Mucosa of stomach (tissue), 1 donor: Measurements from ENCODE around the gene APBB2.

Experiments used
- H3K27me3 ChIP-seq: one replicate; pipeline ENCODE4 v1.7.0; 2013; ENCODE audit warnings: mild to moderate bottlenecking, low read length; ENCODE audit not compliant: control insufficient read depth, insufficient read depth
- H3K36me3 ChIP-seq: one replicate; pipeline ENCODE4 v1.7.0; 2013; ENCODE audit warnings: low read length; ENCODE audit not compliant: control insufficient read depth, insufficient read depth
- H3K4me1 ChIP-seq: one replicate; pipeline ENCODE4 v1.7.0; 2013; ENCODE audit warnings: mild to moderate bottlenecking, low read length; ENCODE audit not compliant: control insufficient read depth, insufficient read depth
- H3K4me3 ChIP-seq: one replicate; pipeline ENCODE4 v1.7.0; 2013; ENCODE audit warnings: low read length
- H3K9ac ChIP-seq: one replicate; pipeline ENCODE4 v1.7.0; 2013; ENCODE audit warnings: mild to moderate bottlenecking, low read length, moderate library complexity
- H3K9me3 ChIP-seq: one replicate; pipeline ENCODE4 v1.7.0; 2013; ENCODE audit warnings: mild to moderate bottlenecking, low read length, moderate library complexity; ENCODE audit not compliant: control insufficient read depth
- donor health status: Pancreatic carcinoma.

Gene APBB2

DNA sequence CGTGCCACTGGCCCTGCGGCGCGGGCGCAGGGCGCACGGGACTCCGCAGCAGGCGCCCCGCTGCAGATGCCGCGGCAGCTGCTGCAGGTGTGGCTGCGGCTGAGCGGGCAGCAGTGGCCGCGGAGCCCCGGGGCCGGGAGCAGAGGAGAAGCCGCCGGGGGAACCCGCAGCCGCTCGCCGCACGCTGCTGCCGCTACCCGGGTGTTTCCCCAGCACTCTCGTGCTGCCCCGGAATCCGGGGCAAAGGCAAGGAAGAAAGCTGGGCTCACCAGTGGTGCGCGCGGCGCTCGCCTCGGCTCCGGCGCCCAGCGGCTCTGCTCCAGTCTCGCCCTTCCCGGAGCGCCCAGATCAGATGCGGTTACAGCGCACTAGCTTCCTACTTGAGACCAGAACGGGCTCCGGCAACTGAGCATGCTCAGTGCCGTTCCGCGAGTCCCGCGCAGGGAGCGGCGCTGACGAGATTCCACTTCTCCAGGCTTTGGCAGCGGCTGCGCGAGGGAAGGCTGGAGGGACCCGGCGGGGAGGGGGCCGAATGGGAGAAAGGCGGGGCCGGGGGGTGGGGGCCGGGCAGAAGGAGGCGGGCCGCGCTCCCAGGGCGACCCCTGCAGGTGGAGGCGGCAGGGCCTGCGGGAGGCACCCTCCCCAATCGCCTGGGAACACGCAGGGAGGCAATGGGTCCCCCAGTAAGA is at the start of gene APBB2:
APBB2 (minus strand) TSS at position 407 of the 689 bp plus-strand sequence. CDS start 181,288 bp downstream, outside the sequence.
- H3K27me3 ChIP-seq: no peaks in the 10 kb centered on the region
- H3K9me3 ChIP-seq: no peaks in the 10 kb centered on the region
- peak within 1 kb of the TSS; percentile 89 for H3K4me3 ChIP-seq
- peak within 1 kb of the TSS; percentile 64 for H3K9ac ChIP-seq
- no peaks in the 10 kb centered on the region for H3K36me3 ChIP-seq
- H3K4me1 ChIP-seq: peaks cover 22% of the 10 kb centered on the region

DNA sequence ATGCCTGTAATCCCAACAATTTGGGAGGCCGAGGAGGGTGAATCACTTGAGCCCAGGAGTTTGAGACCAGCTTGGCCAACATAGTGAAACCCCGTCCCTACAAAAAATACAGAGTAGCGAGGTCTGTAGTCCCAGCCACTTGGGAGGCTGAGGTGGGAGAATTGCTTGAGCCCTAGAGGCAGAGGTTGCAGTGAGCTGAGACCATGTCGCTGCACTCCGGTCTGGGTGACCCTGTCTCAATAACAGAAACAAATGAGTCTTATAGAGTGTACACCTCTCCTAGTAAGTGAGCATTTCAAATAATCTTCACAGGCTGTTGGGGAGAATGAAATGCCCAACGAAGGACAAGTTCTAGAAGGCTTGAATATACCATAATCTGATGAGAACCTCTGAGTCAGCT is 47.9 kb upstream of the APBB2 start:
- Histone ChIP-seq H3K36me3 (no peaks in the 10 kb centered on the region), H3K4me1 (peaks cover 5% of the 10 kb centered on the region), H3K9me3 (no peaks in the 10 kb centered on the region), H3K4me3 (no peak overlapping the region), H3K9ac (no peak overlapping the region), H3K27me3 (peaks cover 33% of the 10 kb centered on the region)

- Histone ChIP-seq H3K4me3 (no peak overlapping the region), H3K36me3 (no peaks in the 10 kb centered on the region), H3K27me3 (peaks cover 52% of the 10 kb centered on the region), H3K9me3 (no peaks in the 10 kb centered on the region), H3K4me1 (peaks cover 5% of the 10 kb centered on the region), H3K9ac (no peak overlapping the region)
Measured at GRCh38 chr4:41260116-41260733, 45.9 kb upstream of the APBB2 start.

DNA sequence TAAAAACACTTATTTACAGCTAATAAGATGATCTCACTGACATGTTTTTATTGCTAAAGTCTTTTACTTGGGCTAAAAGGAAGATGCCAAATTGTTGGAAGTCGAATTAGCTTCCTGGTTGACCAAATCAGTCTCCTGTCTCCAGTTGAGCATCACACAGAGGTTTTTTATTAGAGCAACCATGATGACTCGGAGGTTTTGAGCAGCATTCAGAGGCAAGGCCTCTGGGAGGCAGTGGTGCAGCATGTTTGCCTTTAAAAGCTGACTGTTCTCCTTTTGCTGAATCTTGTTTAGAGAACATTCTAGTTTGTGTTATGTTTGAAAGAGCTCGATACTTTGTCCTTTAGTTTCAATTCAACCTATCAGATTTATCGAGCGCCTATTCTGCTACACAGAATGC is 44.4 kb upstream of the APBB2 start:
- H3K4me3 ChIP-seq: no peak overlapping the region
- no peak overlapping the region for H3K9ac ChIP-seq
- peaks cover 5% of the 10 kb centered on the region for H3K4me1 ChIP-seq
- H3K27me3 ChIP-seq: peaks cover 54% of the 10 kb centered on the region
- no peaks in the 10 kb centered on the region for H3K36me3 ChIP-seq
- no peaks in the 10 kb centered on the region for H3K9me3 ChIP-seq

GRCh38 chr4:41257906-41258305 is 43.6 kb upstream of the APBB2 start:
- Histone ChIP-seq H3K9ac (no peak overlapping the region), H3K27me3 (peaks cover 54% of the 10 kb centered on the region), H3K4me3 (no peak overlapping the region)

DNA sequence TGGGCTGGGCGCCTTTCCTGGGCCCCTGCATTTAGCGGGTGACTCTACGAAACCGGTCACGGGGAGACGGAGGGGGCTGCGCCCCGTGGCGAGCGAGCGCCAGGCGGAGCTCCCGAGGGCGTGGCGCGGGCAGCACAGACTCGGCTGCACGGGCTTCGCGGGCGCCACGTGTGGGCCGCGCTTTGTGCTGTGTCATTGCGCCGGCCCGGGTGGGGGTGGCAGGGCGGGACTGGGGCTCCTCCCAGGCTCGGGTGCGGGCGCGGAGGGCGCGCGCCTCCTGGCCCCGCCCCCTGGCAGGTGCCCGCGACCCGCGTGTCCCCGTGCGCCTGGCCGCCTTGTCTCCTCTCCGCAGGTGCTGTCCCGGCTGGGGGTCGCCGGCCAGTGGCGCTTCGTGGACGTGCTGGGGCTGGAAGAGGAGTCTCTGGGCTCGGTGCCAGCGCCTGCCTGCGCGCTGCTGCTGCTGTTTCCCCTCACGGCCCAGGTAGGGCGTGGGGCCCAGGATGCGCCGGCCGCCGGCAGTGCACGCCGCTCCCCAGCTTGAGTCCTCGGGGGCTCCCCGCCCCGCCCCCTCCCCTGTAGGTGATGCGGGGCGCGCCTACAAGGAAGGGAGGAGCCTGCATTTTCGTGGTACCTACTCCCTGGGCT is 43.0 kb upstream of the APBB2 start:
- no peaks in the 10 kb centered on the region for H3K36me3 ChIP-seq
- no peaks in the 10 kb centered on the region for H3K9me3 ChIP-seq
- peaks cover 5% of the 10 kb centered on the region for H3K4me1 ChIP-seq
- H3K27me3 ChIP-seq: peaks cover 54% of the 10 kb centered on the region
- H3K4me3 ChIP-seq: no peak overlapping the region
- H3K9ac ChIP-seq: no peak overlapping the region

More at GRCh38 chr4:41257906-41258305, 43.6 kb upstream of the APBB2 start:
- Histone ChIP-seq H3K36me3 (no peaks in the 10 kb centered on the region), H3K9me3 (no peaks in the 10 kb centered on the region), H3K4me1 (peaks cover 5% of the 10 kb centered on the region)

DNA sequence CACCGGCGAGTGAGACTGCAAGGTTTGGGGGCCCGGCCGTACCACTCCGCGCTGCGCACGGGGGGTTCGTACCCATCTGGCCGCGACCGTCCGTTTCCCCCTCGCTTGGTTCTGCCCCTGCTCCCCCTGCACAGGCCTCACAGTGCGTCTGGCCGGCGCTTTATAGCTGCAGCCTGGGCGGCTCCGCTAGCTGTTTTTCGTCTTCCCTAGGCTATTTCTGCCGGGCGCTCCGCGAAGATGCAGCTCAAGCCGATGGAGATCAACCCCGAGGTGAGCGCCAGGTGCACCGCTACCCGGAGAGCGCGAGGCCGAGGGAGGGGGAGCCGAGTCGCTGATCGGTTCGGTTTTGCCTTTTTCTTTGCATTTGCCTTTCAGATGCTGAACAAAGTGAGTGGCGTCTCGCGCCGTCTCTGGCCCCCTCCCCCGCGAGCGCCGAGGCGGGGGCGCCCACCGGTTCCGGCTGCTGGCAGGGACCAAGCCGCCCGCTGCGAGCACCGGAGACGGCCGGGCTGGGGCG is 42.5 kb upstream of the APBB2 start, which contains the start of gene UCHL1:
UCHL1 (plus strand) TSS at position 189 of the 517 bp plus-strand sequence; CDS start at position 238, 49 bp downstream.
- Histone ChIP-seq H3K4me3 (no peak within 1 kb of the TSS), H3K36me3 (no peaks in the 10 kb centered on the region), H3K9me3 (no peaks in the 10 kb centered on the region), H3K9ac (no peak within 1 kb of the TSS), H3K4me1 (peaks cover 5% of the 10 kb centered on the region), H3K27me3 (peaks cover 54% of the 10 kb centered on the region)

- Histone ChIP-seq H3K9ac (no peak overlapping the region), H3K4me3 (no peak overlapping the region), H3K36me3 (no peaks in the 10 kb centered on the region), H3K4me1 (peaks cover 5% of the 10 kb centered on the region), H3K9me3 (no peaks in the 10 kb centered on the region), H3K27me3 (peaks cover 51% of the 10 kb centered on the region)
Measured at GRCh38 chr4:41256131-41256739, 41.9 kb upstream of the APBB2 start.

DNA sequence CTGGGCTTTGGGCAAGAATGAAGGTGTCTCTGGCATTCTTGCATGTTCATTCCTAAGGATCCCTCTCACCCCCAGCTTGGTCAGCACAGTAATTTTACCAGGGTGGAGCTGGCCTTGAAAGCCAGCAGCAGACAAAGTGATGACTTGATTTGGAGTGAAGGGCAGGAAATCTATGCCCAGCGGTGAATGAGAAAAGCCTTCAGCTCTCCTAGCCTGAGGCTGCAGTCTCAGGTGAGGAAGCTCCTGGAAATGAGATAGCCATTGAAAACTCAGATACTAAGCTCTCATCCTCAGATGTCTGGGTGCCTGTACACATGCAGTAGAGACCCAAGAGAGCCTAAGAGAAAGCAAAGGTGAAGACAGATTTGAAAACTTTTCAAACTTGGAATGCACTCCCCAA is 31.6 kb upstream of the APBB2 start:
- H3K9ac ChIP-seq: no peak overlapping the region
- no peaks in the 10 kb centered on the region for H3K36me3 ChIP-seq
- no peak overlapping the region for H3K4me3 ChIP-seq
- no peaks in the 10 kb centered on the region for H3K9me3 ChIP-seq
- H3K27me3 ChIP-seq: no peaks in the 10 kb centered on the region
- H3K4me1 ChIP-seq: no peaks in the 10 kb centered on the region

DNA sequence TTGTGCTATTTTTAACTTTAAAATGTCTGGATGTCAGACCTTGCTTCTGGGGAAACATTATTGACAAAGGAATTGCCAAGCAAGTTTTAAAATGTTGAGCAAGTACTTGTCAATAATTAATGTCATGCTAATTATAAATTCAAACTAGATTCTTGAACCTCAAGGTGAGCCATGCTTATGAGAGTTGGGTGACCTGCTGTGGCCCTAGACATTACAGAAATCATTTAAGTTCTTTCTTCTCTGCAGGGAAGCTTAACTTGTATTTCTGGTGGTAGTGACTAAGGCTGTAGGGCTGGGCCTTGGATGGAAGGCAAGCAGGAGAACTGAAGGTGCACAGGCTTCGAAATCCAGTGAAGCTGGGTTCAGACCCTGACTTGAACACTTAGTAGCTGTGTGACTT is 27.6 kb upstream of the APBB2 start:
- no peaks in the 10 kb centered on the region for H3K27me3 ChIP-seq
- H3K4me3 ChIP-seq: no peak overlapping the region
- H3K36me3 ChIP-seq: no peaks in the 10 kb centered on the region
- H3K4me1 ChIP-seq: no peaks in the 10 kb centered on the region
- H3K9ac ChIP-seq: no peak overlapping the region
- no peaks in the 10 kb centered on the region for H3K9me3 ChIP-seq

- Histone ChIP-seq H3K36me3 (no peaks in the 10 kb centered on the region), H3K9me3 (no peaks in the 10 kb centered on the region), H3K4me1 (no peaks in the 10 kb centered on the region), H3K27me3 (no peaks in the 10 kb centered on the region), H3K9ac (no peak overlapping the region), H3K4me3 (no peak overlapping the region)
Measured at GRCh38 chr4:41236508-41236907, 22.2 kb upstream of the APBB2 start.

GRCh38 chr4:41236032-41236431 is 21.7 kb upstream of the APBB2 start:
- no peak overlapping the region for H3K4me3 ChIP-seq
- H3K36me3 ChIP-seq: no peaks in the 10 kb centered on the region
- H3K9me3 ChIP-seq: no peaks in the 10 kb centered on the region
- no peaks in the 10 kb centered on the region for H3K4me1 ChIP-seq
- H3K27me3 ChIP-seq: no peaks in the 10 kb centered on the region
- H3K9ac ChIP-seq: no peak overlapping the region
